ENCODE results near the gene SNX30. TPM values are rescaled to one million over a fixed set of nuclear protein-coding genes. Genes with fewer than 3 reads are reported as not detected.

SNX30 gene, protein sequence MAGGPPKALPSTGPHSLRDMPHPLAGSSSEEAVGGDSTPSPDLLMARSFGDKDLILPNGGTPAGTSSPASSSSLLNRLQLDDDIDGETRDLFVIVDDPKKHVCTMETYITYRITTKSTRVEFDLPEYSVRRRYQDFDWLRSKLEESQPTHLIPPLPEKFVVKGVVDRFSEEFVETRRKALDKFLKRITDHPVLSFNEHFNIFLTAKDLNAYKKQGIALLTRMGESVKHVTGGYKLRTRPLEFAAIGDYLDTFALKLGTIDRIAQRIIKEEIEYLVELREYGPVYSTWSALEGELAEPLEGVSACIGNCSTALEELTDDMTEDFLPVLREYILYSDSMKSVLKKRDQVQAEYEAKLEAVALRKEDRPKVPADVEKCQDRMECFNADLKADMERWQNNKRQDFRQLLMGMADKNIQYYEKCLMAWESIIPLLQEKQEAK
- 4.7 to 5.8 TPM (median 5.1 TPM) in 5 replicates for total RNA-seq (2022; extraction: Qiagen RNA extraction; ENCODE audit: low read depth)

DNA sequence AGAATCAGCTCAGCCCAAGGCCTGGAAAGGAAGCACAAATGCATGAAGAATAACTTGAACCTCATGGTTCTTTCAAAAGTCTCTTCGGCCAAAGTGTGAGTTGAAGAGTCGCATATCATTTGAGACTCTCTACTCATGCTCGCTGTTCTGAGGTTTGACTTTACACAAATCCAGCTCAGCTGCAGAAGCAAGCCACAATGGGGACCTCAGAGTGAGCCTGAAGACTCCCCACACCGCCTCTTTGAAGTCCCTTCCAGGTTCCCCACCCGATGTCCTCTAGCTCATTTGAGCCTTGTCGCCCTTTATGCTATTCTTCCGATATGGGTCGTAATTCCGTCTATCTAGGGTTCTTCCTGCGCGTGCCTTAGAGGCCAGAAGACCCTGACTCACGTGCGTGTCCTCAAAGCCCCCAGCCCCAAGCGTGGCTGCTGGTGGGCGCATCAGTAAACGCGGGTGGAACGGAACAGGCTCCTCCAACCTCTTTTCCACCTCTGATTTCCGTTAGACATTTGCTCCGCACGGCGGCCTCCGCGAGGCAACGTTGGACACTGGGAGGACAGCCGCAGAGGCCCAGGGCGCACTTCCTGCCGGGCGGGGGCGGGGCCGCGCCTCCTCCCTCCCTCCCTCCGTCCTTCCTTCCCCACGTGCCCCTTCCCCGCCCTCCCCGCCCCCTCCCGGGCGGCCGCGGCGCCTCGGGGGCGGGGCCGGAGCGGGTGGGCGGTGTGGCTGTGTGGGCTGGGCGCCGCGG, at the start of gene SNX30:
Gene SNX30, plus strand, starts transcription at position 745 of the 748 bp plus-strand sequence. CDS start 242 bp downstream, outside the sequence.

DNA sequence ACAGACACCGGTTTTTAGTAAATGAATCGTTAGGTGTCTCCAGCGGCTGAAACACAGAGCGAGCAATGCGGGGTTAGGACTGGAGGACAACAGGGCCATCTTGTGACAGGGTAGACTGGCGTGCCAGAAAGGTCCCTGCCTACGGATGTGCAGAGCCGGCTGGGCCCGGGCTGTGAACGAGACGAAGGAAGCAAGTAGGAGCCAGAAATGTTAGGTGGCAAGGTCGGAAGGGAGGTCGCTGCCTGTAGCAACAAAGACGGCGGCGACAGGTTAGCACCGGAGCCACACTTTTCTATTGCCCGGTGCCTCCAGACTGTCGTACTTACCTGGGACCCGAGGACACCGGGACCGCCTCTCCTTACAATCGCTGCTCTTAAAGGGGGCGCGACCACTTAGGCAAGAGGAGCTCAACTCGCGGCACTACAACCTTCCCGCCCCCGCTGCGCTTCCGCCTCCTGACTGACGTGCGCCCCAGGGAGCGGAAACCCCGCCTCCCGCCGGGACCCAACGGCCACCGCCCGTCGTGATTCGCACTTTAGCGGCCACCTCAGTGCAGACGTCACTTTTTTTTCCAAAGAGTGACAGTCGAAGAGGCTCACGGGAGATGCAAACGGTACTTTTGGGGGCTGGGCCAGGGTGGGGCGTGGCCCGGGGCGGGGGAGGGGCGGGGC, 32.8 kb upstream of the SNX30 start, which contains the start of gene INIP:
Gene INIP, minus strand, starts transcription at position 457 of the 671 bp plus-strand sequence. CDS start 1,632 bp downstream, outside the sequence.

DNA sequence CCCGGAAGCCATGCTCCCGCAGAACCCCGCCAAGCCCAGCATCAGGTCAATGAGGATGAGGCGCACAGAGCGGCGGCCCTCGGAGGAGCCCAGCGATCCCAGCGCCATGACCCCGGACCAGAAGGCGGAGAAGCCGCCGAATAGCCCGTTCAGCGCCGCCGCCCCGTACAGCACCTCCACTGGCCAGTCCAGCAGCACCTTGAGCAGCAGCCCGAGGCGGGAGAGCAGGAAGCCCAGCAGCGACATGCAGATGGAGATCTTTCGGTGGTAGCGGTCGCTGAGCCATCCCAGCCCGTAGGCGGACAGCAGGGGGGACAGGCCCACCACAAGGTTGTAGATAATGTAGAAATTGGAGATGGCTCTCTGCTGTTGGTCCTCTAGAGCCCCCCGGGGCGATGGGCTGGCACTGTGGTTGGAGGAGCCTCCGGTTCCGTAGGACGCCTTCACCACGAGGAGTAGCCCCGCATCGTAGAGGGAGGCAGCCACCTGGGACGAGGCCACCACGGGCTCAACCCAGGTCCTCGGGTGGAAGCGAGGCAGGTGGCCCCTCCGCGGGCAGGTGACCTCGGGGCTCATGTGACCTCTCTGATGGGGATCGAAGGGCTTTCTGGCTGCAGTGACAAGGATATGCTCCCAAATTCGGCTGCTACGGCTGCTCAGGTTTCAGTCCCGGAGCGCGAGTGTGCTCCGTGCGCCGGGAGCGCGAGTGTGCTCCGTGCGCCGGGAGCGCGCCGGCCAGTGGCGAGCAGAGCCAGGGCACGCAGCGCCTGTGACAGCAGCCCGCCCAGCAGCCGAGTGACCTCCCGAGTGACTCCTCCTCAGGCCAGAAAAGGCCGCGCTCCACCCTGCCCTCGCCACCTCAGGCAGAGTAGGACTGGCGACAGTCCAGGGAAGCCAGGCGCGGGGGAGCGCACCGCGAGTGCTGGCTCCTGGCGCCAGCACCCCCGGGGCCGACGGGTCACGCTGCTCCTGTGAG, 139.8 kb downstream of the SNX30 start, which contains the start of gene SLC46A2:
Gene SLC46A2, minus strand, starts transcription at position 771 of the 976 bp plus-strand sequence. Its CDS starts 195 bp downstream, at position 576.

Other genes starting within 250 kb of the SNX30 start
- gene INIP, start 32.6 kb upstream of the SNX30 start, total RNA-seq (2022; extraction: Qiagen RNA extraction; ENCODE audit: low read depth): 15.4 to 21.8 TPM (median 17.2 TPM) in 5 replicates
- not detected in 5 replicates for gene SLC46A2, start 140.1 kb downstream of the SNX30 start, total RNA-seq (2022; extraction: Qiagen RNA extraction; ENCODE audit: low read depth)

Measured in A549 treated with RU486 at 1 μM for 4 hours (cell line).